ENCODE results near the gene NPBWR2. TPM values are rescaled to one million over a fixed set of nuclear protein-coding genes. Genes with fewer than 3 reads are reported as not detected.

Gene NPBWR2
- total and polyA plus RNA-seq, 9 of the 15 experiments (the other 6 are each of a cell fraction or from before 2014, with no cell fraction given) = not detected

DNA sequence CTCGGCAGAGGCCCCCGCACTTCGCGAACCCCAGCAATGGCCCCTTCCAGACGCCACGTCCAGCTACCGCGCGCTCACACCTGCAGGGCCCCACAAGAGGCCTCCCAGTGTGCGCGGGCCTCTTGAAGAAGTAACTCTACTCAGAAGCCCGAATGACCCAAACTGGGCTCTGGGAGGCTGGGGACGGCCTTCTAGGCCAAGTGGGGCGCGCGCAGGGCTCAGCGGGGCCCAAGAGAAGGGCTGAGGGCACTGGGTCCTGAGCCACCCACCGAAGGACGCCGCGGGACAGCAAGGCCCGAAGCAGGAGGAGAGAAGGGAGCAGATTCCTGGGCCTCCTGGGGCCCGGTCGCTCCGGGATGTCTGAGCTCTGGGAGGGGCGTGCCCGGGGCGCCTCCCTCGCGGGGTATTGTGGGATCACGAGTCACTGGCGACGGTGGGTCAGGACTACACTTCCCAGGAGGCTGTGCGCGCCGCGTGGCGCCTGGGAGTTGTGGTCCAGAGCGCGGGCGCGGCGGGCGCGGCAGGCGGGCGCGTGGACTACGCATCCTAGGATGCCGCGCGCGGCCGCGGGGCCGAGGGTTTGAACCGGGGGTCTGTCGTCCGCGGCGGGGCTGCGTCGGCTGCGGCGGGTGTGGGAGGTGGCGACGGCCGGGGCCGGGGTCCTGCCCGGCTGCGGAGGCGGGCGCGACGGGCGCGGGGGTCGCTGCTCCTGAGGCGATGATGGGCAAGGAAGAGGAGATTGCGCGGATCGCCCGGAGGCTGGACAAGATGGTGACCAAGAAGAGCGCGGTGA lies 44.6 kb downstream of the NPBWR2 start, which contains the start of gene TCEA2 (continued):
- TF ChIP-seq, protein P1, sequence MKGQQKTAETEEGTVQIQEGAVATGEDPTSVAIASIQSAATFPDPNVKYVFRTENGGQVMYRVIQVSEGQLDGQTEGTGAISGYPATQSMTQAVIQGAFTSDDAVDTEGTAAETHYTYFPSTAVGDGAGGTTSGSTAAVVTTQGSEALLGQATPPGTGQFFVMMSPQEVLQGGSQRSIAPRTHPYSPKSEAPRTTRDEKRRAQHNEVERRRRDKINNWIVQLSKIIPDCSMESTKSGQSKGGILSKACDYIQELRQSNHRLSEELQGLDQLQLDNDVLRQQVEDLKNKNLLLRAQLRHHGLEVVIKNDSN (CRISPR knock-in tag; IDR thresholded peaks at IDR 0.05) = peak; percentile 66
- 0 out of 2 replicates have a peak, but pooled peaks have one; percentile 22 for TF ChIP-seq MYNN (IDR thresholded peaks at IDR 0.05)
- no peak for TF ChIP-seq MYNN (CRISPR knock-in tag; IDR thresholded peaks at IDR 0.05)
- TF ChIP-seq, protein P2, sequence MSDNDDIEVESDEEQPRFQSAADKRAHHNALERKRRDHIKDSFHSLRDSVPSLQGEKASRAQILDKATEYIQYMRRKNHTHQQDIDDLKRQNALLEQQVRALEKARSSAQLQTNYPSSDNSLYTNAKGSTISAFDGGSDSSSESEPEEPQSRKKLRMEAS (CRISPR knock-in tag; IDR thresholded peaks at IDR 0.05) = peak; percentile 85
- TF ChIP-seq HNRNPLL (IDR thresholded peaks at IDR 0.05; ENCODE audit: low read depth, low read length, poor library complexity, severe bottlenecking) = peak; percentile 79
- TF ChIP-seq HEY1 (CRISPR knock-in tag; IDR thresholded peaks at IDR 0.05; ENCODE audit: borderline replicate concordance) = no peak
- peak; percentile 94 for TF ChIP-seq ZNF143 (CRISPR knock-in tag; IDR thresholded peaks at IDR 0.05)
- TF ChIP-seq, protein P3, sequence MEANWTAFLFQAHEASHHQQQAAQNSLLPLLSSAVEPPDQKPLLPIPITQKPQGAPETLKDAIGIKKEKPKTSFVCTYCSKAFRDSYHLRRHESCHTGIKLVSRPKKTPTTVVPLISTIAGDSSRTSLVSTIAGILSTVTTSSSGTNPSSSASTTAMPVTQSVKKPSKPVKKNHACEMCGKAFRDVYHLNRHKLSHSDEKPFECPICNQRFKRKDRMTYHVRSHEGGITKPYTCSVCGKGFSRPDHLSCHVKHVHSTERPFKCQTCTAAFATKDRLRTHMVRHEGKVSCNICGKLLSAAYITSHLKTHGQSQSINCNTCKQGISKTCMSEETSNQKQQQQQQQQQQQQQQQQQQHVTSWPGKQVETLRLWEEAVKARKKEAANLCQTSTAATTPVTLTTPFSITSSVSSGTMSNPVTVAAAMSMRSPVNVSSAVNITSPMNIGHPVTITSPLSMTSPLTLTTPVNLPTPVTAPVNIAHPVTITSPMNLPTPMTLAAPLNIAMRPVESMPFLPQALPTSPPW (CRISPR knock-in tag; IDR thresholded peaks at IDR 0.05) = peak; percentile 86
- TF ChIP-seq ELF4 (CRISPR knock-in tag; IDR thresholded peaks at IDR 0.05) = peak; percentile 56; the same call in 1 of the 2 replicates
- TF ChIP-seq PURB (CRISPR knock-in tag; IDR thresholded peaks at IDR 0.05; ENCODE audit: low read depth) = no peak
- 0 out of 2 replicates have a peak, but pooled peaks have one; percentile 16 for TF ChIP-seq HLTF (IDR thresholded peaks at IDR 0.05)
- no peak for TF ChIP-seq MXI1 (IDR thresholded peaks at IDR 0.05; ENCODE audit: low read depth, low read length)
- TF ChIP-seq ZNF76 (CRISPR knock-in tag; IDR thresholded peaks at IDR 0.05; ENCODE audit: borderline replicate concordance) = peak; percentile 94
- TF ChIP-seq TBL1XR1 (IDR thresholded peaks at IDR 0.05; ENCODE audit: low read length in 2 of 2) = peak; percentile 43 to 79; a peak in 1 of 4 replicates
- TF ChIP-seq FOXA3 (CRISPR knock-in tag; conservative IDR thresholded peaks at IDR 0.05 in 1 of 2, IDR thresholded peaks at IDR 0.05 in 1 of 2) = 0 out of 4 replicates have a peak, but pooled peaks of 1 of the 2 experiments have one; percentile 46
- 0 out of 2 replicates have a peak, but pooled peaks have one; percentile 48 for TF ChIP-seq ZFP1 (CRISPR knock-in tag; IDR thresholded peaks at IDR 0.05)
- 0 out of 2 replicates have a peak, but pooled peaks have one; percentile 49 for TF ChIP-seq POLR2AphosphoS2 (IDR thresholded peaks at IDR 0.05; ENCODE audit: low read length)
- no peak for TF ChIP-seq XRCC3 (IDR thresholded peaks at IDR 0.05)
- TF ChIP-seq CXXC5 (CRISPR knock-in tag; IDR thresholded peaks at IDR 0.05) = peak; percentile 92
- TF ChIP-seq, protein P4, sequence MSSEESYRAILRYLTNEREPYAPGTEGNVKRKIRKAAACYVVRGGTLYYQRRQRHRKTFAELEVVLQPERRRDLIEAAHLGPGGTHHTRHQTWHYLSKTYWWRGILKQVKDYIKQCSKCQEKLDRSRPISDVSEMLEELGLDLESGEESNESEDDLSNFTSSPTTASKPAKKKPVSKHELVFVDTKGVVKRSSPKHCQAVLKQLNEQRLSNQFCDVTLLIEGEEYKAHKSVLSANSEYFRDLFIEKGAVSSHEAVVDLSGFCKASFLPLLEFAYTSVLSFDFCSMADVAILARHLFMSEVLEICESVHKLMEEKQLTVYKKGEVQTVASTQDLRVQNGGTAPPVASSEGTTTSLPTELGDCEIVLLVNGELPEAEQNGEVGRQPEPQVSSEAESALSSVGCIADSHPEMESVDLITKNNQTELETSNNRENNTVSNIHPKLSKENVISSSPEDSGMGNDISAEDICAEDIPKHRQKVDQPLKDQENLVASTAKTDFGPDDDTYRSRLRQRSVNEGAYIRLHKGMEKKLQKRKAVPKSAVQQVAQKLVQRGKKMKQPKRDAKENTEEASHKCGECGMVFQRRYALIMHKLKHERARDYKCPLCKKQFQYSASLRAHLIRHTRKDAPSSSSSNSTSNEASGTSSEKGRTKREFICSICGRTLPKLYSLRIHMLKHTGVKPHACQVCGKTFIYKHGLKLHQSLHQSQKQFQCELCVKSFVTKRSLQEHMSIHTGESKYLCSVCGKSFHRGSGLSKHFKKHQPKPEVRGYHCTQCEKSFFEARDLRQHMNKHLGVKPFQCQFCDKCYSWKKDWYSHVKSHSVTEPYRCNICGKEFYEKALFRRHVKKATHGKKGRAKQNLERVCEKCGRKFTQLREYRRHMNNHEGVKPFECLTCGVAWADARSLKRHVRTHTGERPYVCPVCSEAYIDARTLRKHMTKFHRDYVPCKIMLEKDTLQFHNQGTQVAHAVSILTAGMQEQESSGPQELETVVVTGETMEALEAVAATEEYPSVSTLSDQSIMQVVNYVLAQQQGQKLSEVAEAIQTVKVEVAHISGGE (CRISPR knock-in tag; IDR thresholded peaks at IDR 0.05) = peak in 1 of 3 experiments; percentile 88; a peak in 2 of 6 replicates
- peak in 1 of 2 experiments; percentile 68; a peak in 2 of 4 replicates for TF ChIP-seq SIN3A (IDR thresholded peaks at IDR 0.05; ENCODE audit: borderline replicate concordance in 2 of 2, control insufficient read depth in 1 of 2, low read depth in 2 of 2, low read length in 2 of 2)
